Coronary artery (tissue), 2 donors: ENCODE data around the gene WEE2.

Experiments
- DNase-seq: peaks from one replicate; pipeline ENCODE4 v3.0.0-alpha.2; 2017; ENCODE audit warnings: low spot score
- H3K27ac ChIP-seq, 2 donors: fragments of 200-600 bp; sonication (generic); one replicate each; pipeline ENCODE4 v1.5.1; 2016 to 2019
- H3K4me3 ChIP-seq: fragments of 200-600 bp; sonication (generic); 2 replicates; pipeline ENCODE4 v1.5.1; 2016; ENCODE audit warnings: mild to moderate bottlenecking, moderate library complexity
- CTCF ChIP-seq: fragments of 200-600 bp; sonication (generic); IDR thresholded peaks from one replicate; pipeline ENCODE4 v1.5.1; 2019; ENCODE audit warnings: antibody characterized with exemption

Gene WEE2

DNA sequence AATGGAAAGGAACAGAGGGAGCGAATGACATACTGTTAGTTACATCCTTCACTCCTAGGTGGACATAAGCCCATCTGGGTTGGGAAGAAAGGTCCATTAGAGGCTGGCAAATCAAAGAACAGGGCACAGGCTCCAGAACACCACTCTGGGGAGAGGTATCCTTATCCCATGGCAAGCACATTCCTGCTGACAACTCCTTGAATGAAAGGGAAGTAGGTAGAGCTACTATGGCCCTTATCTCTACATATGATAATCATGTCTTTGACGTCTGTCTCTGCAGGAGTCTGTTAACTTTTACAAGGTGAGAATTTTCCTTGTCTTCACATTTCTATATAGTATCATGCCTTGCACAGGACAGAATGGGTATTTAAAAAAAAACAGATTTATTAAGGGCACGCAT, 16.6 kb upstream of the WEE2 start:
- Histone ChIP-seq H3K4me3 (no peak overlapping the region), H3K27ac (no peak overlapping the region)
- TF ChIP-seq CTCF, result no peak
- DNase-seq, result no peak

GRCh38 chr7:141691961-141692360, 16.2 kb upstream of the WEE2 start:
- H3K27ac ChIP-seq, result no peak overlapping the region
- TF ChIP-seq CTCF, result no peak
- no peak overlapping the region for H3K4me3 ChIP-seq
- no peak for DNase-seq

DNA sequence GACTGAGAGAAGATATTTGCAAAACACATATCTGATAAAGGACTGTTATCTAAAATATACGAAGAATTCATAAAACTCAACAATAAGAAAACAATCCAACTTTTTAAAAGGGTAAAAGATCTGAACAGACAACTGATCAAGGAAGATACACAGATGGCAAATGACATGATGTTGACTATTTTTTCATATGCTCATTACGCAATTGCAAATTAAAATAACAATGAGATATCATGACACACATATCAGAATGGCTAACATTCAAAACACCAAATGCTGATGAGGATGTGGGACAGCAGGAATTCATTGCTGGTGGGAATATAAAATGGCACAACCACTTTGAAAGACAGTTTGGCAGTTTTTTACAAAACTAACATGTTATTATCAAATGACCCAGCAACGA, 15.1 kb upstream of the WEE2 start:
- no peak for DNase-seq
- Histone ChIP-seq H3K4me3 (no peak overlapping the region), H3K27ac (no peak overlapping the region)
- no peak for TF ChIP-seq CTCF

DNA sequence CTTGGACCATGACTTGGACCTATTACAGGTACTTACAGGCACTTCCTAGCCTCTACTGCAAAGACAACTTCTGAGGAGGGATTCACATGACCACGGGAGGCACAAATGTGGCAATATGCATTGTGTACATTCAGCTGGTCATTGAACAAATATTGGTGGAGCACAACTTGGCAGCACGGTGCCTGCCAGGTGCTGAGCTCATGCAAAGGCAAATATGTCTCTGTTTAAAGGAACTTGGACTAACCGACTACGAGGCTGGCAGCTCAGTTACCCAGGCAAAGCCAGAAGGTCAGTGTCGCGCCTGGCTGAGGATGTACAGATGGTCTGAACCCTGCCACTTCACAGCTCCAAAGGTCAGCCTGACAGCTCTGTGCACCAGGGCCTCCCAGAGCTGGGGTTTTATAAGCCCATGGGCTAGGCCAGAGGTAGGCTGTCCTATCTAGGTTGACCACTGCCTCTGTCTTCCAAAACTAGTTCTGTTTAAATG, 12.3 kb upstream of the WEE2 start:
- no peak for DNase-seq
- Histone ChIP-seq H3K27ac (no peak overlapping the region), H3K4me3 (no peak overlapping the region)
- no peak for TF ChIP-seq CTCF

DNA sequence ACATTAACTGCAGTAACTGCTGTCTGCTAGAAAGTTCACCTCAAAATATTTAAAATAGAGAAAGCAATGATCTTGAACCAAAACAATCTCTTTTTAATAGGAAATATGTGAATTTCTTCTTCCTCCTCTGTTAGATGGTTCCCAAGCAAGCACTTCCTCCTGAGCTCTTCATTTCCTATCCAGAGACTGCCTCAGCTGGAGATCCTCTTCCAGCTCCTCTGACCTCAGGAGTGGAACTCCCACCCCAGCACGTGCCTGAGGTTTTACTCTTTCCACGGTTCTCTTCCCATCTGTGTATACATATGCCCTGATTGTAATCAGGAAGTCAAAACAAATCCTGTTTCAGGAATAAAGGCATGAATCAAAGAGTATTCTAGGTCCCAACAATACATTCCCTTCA, 11.8 kb upstream of the WEE2 start:
- no peak overlapping the region for H3K27ac ChIP-seq
- DNase-seq, result no peak
- TF ChIP-seq CTCF, result no peak
- no peak overlapping the region for H3K4me3 ChIP-seq

- no peak for DNase-seq
- H3K27ac ChIP-seq, result no peak overlapping the region
- TF ChIP-seq CTCF, result no peak
- H3K4me3 ChIP-seq, result no peak overlapping the region
These were observed 10.8 kb upstream of the WEE2 start for GRCh38 chr7:141697211-141697871.

DNA sequence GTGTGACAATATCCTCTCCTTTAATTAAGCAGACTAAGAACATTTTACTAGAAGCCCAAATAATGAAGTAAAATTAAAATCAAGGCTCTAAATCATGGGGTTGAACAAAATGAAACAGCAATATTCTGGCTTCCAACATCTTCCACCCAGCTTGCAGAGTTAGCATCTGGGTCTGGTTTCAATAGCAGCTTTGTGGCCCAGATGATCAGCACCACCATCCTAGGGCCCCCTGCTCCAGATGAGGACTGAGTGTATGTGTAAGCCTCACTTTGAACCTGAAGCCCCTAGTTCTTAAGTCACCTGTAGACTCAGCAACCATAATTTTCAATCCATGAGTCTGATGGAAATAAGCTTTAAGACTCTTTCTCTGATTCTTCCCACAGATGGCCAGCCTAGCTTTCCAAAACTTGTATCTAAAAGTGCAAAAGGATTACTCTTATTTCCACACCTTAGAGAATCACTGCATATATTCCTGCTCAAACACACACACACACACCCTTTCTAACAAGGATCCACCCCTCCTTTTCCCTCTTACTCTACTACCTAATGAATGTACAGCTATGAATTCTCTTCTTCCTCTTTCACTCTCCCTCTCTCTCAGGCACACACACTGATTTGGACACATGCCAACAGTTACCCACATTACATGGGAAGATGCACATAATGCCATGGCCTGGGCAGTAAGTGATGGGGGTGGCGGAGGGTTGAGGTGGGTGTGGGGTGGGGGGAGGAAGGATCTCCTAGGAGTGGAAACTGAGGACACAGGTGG, 9.7 kb upstream of the WEE2 start:
- DNase-seq, result no peak
- H3K4me3 ChIP-seq, result no peak overlapping the region
- no peak for TF ChIP-seq CTCF
- H3K27ac ChIP-seq, result no peak overlapping the region
